ENCODE measurements around the gene SFXN5.

- TF ChIP-seq EZH2 (IDR thresholded peaks at IDR 0.05; ENCODE audit: borderline replicate concordance, low read length) = no peak
- TF ChIP-seq, protein P1, sequence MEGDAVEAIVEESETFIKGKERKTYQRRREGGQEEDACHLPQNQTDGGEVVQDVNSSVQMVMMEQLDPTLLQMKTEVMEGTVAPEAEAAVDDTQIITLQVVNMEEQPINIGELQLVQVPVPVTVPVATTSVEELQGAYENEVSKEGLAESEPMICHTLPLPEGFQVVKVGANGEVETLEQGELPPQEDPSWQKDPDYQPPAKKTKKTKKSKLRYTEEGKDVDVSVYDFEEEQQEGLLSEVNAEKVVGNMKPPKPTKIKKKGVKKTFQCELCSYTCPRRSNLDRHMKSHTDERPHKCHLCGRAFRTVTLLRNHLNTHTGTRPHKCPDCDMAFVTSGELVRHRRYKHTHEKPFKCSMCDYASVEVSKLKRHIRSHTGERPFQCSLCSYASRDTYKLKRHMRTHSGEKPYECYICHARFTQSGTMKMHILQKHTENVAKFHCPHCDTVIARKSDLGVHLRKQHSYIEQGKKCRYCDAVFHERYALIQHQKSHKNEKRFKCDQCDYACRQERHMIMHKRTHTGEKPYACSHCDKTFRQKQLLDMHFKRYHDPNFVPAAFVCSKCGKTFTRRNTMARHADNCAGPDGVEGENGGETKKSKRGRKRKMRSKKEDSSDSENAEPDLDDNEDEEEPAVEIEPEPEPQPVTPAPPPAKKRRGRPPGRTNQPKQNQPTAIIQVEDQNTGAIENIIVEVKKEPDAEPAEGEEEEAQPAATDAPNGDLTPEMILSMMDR (conservative IDR thresholded peaks at IDR 0.05 in 1 of 2, IDR thresholded peaks at IDR 0.05 in 1 of 2; ENCODE audit: extremely low read depth in 1 of 2, insufficient read depth in 1 of 2, low read depth in 1 of 2, low read length in 2 of 2) = no peak
Observed at GRCh38 chr2:72926368-72926767, 145.1 kb downstream of the SFXN5 start.
